GM18867 (cell line): Measurements from ENCODE around the gene MAPKAP1.

Source experiments
- ATAC-seq: cut with Tn5 transposase; IDR thresholded peaks from one replicate; pipeline ENCODE4 v1.9.1; 2021; ENCODE audit warnings: mild to moderate bottlenecking, moderate library complexity; ENCODE audit not compliant: unreplicated experiment

MAPKAP1 gene

DNA sequence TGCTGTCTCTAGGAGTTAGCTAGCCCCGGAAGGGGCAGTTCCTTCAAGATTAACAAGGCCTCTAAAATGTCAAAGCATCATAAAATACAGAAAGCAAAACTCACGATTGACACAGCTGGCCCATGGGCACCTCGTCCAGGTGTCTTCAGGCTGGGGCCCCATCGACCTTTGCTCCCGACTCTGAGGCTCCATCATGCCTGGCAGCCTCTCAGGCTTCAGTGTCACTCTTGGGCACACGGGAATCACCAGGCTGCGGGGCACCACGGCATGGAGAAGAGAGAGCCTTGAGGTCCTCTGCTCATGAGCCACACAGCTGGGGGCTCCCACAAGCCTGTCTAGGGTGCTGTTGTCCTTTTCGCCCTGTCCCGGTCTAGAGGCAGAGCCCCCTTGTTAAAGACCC is 284.2 kb downstream of the MAPKAP1 start:
- no peak for ATAC-seq

DNA sequence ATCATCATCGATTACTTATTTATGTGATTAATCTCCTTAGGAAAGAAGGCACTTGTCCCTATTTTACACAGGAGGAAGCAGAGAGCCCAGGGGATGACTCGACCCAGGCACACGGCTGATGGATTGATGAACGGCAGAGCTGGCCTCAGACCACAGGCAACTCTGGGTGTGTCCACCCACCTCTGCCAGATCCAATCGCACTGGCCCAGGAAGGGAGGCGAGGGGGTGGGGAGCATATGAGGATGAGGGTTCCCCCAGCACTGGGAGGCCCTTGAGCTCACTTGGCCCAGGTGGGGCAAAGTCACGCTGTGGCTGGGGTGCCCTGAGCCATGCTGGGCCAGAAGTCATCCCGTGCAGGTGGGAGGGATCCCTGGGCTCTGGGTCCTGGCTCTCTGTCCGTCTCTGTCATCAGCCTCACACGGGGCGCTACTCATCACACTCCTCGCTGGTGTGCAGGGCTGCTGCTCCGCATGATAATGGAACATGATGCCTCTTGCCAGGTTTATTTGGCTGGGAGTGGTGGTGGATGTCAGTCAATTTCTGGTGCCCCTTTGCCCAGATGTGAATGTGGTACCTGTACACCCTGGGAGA is 285.3 kb downstream of the MAPKAP1 start:
- no peak for ATAC-seq

DNA sequence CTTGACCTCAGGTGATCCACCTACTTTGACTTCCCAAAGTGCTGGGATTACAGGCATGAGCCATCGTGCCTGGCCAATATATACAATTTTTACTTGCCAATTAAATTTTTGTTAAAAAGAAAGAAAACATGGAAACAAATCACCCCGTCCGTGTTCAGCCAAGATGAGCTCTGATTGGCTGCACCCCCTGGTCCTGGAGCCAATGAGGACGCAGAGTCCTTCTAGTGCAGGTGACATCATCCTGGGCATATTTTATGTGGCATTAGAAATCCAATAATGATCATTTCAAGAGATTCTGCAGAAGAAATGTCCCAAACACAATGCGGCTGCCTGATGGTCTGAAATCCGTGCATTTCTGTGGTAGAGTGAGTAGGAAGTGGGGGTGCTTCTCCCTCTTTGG is 285.8 kb downstream of the MAPKAP1 start:
- no peak for ATAC-seq

DNA sequence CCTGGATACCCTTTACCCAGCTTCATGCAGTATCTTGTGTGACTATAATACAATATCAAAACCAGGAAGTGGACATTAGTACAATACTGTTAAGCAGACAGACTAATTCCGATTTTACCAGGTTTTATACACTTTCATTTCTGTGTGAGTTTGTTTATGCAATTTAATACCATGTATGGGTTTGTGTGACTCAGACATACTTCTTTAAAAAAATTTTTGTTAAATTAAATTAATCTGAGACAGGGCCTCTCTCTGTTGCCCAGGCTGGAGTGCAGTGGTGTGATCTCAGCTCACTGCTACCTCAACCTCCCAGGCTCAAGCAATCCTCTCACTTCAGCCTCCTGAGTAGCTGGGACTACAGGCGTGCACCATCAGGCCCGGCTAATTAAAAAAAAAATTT is 288.6 kb downstream of the MAPKAP1 start:
- ATAC-seq = no peak

DNA sequence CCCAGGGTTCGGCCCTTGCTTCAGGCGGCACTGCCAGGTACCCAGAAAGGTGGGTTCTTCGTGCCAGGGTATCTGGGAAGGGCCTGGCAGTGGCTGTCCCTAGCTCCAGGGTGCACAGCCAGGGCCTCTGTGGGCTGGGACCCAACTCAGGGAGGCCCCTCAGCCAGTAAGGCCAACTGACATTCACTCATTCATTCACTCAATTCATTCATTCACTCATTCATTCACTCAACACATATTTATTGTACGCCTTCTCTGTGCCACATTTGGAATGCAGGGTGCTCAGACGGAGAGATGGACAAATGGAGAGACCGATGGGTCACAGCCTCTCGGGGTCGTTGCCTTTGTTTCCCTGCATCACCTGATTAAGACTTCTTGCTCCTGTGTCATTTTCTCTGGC is 290.5 kb downstream of the MAPKAP1 start:
- no peak for ATAC-seq

DNA sequence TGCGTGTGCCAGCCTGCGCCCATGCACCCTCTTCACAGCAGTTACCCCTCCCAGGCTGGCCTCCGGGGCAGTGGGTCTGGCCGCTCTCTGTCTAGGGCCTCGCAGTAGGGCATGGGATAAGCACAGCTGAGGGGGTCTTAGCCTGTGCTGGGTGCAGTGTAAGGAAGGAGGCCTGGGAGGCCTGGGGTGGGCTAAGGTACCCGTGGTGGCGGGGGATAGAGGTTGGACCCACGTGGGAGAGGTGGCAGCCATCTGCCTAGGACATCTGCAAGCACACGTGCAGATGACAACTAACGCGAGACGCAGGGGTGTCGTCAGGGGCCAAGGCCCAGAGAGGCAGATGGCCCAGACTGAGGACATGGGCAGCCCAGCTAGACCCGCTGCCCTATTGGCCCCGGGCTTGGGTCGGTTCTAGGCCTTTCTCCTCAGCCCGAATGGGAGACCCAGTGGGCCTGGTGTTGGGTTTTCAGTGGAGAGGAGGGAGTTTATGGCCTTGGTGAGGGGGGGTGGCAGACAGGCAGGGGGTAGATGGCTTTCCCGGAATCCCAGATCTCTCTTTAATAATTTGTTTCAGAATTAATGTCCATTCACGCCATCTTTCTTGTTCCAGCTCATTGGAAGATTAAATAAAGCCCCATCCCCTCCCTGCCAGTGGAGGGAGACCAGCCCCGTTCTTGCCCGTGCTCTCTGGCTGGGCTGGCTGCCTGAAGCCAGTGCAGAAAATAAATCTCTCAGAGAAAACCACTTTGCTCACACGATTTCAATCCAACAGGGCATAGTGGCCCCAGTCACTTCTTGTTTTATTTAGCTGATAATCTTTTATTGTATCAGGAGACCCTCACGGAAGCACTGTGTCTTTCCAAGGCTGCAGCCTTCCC is 291.2 kb downstream of the MAPKAP1 start:
- ATAC-seq = no peak

DNA sequence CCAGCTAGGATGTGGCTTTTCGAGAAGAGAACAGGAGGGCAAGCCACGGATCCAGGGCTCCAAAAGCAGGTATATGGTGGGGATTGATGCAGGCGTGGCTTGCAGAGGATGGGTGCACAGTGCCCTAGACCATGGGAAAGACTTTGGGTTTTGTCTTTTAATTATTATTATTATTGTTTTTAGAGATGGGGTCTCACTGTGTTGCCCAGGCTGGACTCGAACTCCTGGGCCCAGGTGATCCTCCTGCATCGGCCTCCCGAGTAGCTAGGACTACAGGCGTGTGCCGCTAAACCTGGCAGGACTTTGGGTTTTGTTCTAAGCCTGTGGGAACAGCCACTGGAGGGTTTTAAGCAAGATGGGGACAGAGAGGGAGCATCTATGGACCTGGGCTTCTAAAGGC is 293.4 kb downstream of the MAPKAP1 start:
- ATAC-seq = no peak

DNA sequence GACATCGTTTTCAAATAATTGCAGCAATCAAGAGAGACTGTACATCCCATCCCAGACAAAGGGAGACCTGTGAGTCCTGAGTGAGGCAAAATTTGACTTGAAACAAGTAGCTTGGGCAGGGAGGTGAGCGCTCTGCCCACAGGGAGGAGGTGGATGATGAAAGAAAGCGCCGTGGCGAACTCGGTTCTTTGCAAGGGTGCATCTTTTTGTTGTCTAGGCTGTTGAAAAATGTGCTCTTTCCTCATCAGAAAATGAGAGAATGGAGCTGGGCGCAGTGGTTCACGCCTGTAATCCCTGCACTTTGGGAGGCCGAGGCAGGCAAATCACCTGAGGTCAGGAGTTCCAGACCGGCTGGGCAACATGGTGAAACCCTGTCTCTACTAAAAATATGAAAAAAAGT is 294.8 kb downstream of the MAPKAP1 start:
- no peak for ATAC-seq

DNA sequence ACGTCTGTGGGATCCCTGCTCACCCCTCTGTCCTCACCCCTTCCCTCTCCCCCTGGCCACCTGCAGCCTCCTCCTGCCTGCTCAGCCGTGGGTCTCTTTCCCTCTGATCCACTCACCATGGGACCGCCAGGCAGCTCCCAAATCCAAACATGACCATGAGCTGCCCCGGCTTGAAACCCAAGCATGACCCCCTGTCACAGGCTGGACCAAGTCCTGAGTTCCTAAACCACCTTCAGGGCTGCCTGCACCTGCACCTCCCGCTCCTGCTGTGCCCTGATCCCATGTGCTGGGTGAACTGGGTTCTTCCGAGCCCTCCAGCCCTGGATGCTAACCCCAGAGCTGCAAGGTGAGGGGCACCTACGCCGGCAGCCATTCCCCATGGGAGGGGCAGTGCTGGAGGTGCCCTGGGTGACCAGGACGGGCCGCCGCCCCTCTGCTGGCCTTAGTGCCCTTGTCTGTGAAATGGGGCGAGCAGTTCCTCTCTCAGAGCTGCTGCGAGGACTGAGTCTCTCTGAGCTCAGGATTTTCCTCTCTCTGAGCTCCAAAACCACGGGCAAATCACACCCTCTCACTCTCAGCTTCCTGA is 295.7 kb downstream of the MAPKAP1 start:
- ATAC-seq = no peak

DNA sequence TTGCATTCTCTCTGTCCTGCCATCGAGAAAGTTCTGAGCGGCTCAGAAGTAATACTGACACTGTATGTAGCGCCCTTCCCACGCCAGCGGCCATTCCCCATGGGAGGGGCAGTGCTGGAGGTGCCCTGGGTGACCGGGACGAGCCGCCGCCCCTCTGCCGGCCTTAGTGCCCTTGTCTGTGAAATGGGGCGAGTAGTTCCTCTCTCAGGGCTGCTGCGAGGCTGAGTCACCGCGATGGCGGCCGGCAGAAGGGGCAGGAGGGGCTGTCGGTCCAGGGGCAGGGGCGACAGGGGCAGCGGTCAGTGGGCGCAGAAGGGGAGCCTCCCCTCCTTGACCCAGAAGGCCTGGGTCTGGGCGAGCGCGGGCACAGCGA is 296.5 kb downstream of the MAPKAP1 start:
- ATAC-seq = no peak

DNA sequence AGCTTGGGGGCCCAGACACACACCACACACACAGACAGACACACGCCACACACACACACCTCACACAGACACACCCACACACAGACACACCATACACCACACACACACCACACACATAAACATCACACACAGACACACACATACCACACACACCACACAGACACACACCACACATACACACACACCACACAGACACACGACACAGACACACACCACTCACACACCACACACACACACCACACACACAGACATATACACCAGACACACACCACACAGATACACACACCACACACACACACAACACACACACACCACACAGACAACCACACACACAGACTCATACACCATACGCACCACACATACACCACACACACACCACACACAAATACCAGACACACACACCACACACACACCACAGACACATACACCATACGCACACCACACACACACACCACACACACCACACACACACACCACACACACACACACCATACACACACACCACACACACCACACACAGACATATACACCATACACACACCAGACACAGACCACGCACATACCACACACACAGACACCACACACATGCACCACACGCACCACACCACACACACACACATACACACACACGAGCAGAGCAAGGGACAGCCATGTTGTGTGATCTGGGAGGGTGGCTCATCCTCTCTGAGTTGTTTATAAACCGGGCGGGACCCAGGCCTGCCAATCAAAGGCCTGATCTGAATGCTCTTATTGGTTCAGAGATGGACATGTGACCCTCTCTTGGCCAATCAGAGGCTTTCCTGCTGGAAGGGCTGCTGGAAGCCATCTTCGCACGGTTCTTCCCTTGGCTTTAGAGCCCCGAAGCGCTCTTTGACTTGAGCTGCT is 297.1 kb downstream of the MAPKAP1 start:
- no peak for ATAC-seq

DNA sequence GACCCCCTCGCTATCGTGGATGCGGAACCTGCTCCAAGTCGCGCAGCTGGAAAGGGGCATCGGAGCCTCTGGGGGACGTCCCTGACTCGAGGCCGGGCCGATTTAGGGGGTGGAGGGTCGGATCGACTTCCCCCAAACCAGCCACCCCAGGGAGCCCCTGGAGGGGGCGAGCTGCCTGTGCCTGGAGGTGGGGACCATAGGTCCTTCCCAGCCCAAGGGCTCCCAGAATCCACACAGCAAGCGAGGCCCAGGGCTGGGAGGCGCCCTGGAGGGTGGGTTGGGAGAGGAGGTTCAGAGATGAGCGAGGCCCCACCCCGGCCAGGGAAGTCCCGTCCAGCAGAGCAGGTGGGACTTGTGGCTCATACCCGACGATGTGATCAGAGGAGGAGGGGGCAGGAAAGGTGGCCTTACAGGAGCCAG is 297.8 kb downstream of the MAPKAP1 start:
- no peak for ATAC-seq

DNA sequence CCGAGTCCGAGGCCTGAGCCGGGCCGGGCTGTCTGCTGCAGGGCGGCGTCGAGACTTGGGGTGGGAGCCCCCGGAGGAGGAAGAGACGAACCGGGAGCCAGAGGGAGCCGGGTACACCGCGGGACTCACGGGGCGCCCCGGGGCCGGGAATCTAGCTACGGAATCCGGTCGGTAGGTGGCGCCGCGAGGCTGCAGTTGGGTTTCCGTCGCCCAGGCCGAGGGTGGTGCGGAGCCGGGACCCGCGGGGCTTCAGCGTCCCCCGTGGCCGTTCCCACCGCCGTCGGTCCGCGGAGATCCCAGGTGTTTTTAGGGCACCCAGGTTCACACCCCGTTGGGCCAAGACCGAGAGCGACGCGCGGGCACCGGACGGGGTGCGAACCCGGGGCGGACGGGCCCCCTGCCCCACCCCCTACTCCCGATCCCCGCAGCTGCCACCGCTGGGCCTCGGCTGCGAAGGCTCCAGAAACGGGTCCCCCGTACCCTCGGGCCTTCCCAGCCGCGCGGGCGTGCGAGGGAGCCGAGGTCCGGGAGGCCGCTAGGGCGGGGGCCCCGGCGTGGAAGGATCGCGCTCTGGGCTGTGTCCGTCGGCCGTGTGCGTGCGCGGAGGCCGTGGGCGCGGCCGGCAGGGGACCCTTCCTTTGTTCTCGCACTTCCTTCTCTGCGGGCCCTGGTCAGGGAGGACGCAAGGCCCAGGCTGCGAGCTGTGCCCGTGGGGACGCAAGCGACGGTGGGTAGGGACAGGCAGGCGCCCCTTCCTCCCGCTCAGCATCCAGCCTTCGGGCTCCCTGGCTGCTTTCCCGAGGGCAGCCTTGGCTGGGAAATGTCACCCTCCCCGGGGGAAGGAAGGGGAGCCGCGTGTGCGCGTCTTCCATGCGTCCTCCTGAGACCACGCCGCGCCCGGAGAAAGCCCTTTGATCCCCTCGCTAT is 298.8 kb downstream of the MAPKAP1 start:
- ATAC-seq = no peak

DNA sequence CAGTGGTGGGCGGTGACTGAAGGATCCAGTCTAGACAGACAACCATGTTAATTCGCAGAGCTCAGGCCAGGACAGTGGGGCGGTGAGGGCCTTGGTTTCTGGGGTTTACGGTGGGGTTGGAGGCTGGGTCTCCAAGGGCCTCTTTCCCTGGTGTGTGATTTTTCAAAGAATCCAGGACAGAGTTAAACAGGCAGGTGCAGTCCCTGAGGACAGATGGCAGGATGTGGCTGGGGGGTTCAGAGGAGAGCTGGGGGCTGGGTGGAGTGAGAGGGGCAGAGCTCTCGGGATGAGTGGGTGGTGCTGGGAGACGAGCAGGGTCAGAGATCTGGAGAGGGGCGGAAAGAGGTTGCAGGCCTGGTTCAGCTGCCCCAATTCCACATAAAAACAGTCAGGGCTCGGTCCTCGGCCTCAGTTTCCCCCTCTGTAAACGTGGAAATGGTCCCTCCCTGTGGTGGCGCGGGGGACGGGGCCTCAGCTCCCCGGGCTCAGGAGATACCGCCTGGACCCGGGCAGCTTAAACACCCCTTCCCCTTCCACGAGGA is 299.5 kb downstream of the MAPKAP1 start:
- no peak for ATAC-seq

DNA sequence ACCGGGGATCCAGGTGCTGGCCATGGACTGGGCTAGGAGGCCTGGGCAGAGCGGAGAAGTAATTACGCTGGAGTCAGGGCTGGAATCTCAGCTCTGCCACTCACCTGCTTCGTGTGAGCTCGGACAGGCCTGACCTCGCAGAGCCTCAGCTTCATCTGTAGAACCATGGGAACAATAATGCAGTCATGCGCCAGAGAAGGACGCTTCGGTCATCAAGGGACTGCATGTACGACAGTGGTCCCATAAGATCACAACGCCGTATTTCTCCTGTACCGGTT is 300.3 kb downstream of the MAPKAP1 start:
- no peak for ATAC-seq

DNA sequence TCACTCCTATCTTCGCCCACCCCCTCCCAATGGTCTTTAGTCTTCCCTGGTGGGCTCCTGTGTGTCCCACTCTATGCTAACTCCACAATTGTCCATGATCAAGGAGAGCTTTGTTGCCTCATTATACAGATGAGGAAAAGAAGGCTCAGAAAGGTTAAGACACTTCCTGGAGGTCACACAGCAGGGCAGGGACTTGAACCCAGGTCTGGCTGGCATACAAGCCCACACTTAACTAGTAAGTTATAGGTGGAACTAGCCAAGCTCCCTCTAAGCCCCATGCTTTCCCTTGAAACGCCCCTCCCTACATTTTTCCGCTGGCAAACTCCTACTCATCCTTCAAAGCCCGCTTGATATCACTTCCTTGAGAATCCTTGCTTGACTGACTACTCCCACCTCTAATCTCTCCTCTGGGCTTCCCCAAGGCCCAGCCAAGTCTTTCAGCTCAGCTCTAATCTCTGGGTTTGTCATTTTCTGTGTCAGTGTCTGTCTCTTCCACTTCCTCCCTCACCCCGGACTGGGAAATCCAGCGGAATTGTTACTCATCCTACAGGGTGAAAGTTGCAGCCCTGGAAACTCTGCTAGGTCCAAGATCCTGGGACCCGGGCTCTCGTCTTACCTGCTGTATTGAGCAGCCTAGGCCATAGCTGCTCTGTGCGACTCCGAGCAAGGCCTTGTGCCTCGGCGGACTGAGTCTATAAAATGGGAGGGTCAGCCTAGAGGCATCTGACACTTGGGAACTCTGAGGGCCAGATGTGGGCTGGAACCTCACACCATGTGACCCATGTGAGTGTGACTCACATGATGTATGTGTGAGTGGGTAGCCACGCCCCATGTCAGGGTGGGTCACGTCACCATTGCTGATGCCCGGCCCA is 300.8 kb downstream of the MAPKAP1 start:
- ATAC-seq = no peak

DNA sequence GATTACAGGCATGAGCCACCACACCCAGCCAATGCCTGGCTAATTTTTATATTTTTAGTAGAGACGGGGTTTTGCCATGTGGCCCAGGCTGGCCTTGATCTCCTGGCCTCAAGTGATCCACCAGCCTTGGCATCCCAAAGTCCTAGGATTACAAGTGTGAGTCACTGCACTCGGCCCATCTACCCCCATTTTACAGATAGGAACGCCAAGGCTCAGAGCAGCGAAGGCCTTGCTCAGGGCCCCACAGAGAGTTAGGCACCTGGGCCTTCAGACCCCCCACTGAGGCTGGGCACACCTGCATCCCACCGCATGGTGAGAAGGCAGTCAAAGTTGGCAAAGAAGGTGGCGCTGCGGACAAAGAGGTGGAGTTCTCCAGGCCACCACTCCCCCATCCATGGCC is 302.3 kb downstream of the MAPKAP1 start:
- ATAC-seq = no peak

DNA sequence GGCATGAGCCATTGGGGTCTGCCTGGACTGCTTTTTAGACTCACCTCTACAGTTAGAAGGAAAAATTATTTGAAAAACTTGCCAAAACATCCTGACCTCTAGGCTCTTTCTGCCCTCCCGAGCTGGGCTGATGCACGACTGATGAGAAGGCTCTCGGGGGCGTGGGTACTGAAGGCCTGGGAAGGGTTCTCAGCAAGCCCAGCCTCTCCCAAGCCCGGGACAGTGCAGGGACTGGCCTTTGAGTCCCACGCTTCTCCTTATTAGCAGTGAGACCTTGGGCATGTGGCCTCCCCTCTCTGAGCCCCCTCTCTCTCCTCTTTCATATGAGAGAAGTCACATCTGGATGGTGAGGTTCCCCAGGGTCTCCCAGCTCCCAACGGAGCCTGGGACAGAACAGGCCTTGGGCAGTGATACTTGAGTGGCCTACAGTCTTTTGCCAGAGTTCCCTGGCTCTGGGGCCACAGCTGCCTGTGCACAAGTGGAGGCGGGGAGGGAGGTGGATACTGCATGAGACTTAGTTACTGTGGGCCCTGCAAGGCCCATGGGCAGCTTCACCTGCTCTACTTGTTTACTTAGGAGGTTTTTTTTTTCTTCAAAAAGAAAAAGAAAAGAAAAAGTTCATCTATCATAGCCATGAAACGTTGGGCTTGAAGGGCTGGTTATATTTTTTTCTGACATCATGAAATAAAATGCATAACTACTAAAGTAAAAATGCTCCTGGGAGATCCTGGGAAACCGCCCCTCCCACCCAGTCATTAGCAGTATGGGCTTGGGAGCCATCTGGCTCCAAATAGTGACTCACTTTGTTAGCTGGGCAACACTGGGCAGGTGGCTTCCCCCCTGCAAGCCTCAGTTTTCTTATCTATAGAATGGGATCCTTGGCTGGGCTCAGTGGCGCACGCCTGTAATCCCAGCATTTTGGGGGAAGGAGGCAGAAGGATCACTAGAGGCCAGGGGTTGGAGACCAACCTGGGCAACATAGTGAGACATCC is 306.0 kb downstream of the MAPKAP1 start:
- ATAC-seq = no peak
